IMR-90 (cell line): Measurements from ENCODE around the gene NEO1. TPM values are rescaled to one million over a fixed set of nuclear protein-coding genes. Genes with fewer than 3 reads are reported as not detected.

Experiments
- ATAC-seq: fragments of 200-7000 bp; cut with Tn5 transposase; 2 replicates; pipeline ENCODE4 v1.9.1; 2020; ENCODE audit warnings: low read depth, mild to moderate bottlenecking, moderate library complexity
- BruUV-seq: library from RNA; stranded (reverse); fragments of 400-500 nt; replicated peaks from 2 replicates; lab custom pipeline; 2021; lab: Mats Ljungman, UMichigan
- CTCF ChIA-PET: fragments of 300-600 bp; formaldehyde crosslinking; extraction: SDS; loops from one replicate; lab custom pipeline; 2021; ENCODE audit warnings: antibody characterized with exemption; lab: Yijun Ruan, JAX
- POLR2A ChIA-PET: fragments of 300-600 bp; sonication (Branson Sonifier 250); formaldehyde crosslinking; loops from one replicate; lab custom pipeline; 2022; ENCODE audit warnings: antibody characterized with exemption; ENCODE audit not compliant: unreplicated experiment; lab: Charles Lee
- DNase-seq: peaks from one replicate; pipeline ENCODE4 v3.0.0; 2013
- H2AFZ ChIP-seq: replicated peaks from 2 replicates; pipeline ENCODE3; 2013; ENCODE audit warnings: low read length, mild to moderate bottlenecking; ENCODE audit not compliant: poor library complexity
- H2AK5ac ChIP-seq: 2 replicates; pipeline ENCODE4 v1.6.1; 2013; ENCODE audit warnings: low read depth, low read length, inconsistent platforms
- H2AK9ac ChIP-seq: replicated peaks from 2 replicates; pipeline ENCODE3; 2013; ENCODE audit warnings: mild to moderate bottlenecking, low read depth, low read length, moderate library complexity; ENCODE audit not compliant: poor library complexity
- H2BK120ac ChIP-seq: 2 replicates; pipeline ENCODE4 v1.6.1; 2013; ENCODE audit warnings: low read depth, low read length, inconsistent platforms
- H2BK15ac ChIP-seq: 3 replicates; pipeline ENCODE4 v1.6.1; 2013; ENCODE audit warnings: low read depth, low read length, inconsistent platforms
- H2BK20ac ChIP-seq: 2 replicates; pipeline ENCODE4 v1.6.1; 2013; ENCODE audit warnings: low read depth, mild to moderate bottlenecking, inconsistent platforms, low read length, moderate library complexity
- H2BK5ac ChIP-seq: 2 replicates; pipeline ENCODE4 v1.6.1; 2013; ENCODE audit warnings: mild to moderate bottlenecking, low read depth, low read length, inconsistent platforms; ENCODE audit not compliant: poor library complexity, severe bottlenecking
- H3K14ac ChIP-seq: replicated peaks from 2 replicates; pipeline ENCODE4 v1.6.1; 2013; ENCODE audit warnings: low read depth, low read length, inconsistent platforms
- H3K18ac ChIP-seq: 2 replicates; pipeline ENCODE4 v1.6.1; 2013; ENCODE audit warnings: low read depth, low read length, control low read depth
- H3K23ac ChIP-seq: 2 replicates; pipeline ENCODE4 v1.6.1; 2013; ENCODE audit warnings: low read depth, low read length, inconsistent platforms
- H3K27ac ChIP-seq: 2 replicates; pipeline ENCODE4 v1.5.1; 2013; ENCODE audit warnings: mild to moderate bottlenecking, control low read depth, low read length; ENCODE audit not compliant: insufficient read depth
- H3K27me3 ChIP-seq: 2 replicates; pipeline ENCODE4 v1.6.1; 2013; ENCODE audit warnings: low read length; ENCODE audit not compliant: control insufficient read depth, insufficient read depth
- H3K36me3 ChIP-seq: 2 replicates; pipeline ENCODE4 v1.6.1; 2013; ENCODE audit warnings: low read length, mixed read lengths; ENCODE audit not compliant: control insufficient read depth, insufficient read depth
- H3K4ac ChIP-seq: 2 replicates; pipeline ENCODE4 v1.6.1; 2013; ENCODE audit warnings: low read depth, low read length, inconsistent platforms
- H3K4me1 ChIP-seq: 2 replicates; pipeline ENCODE4 v1.6.1; 2013; ENCODE audit warnings: low read length, mixed read lengths; ENCODE audit not compliant: control insufficient read depth, insufficient read depth
- H3K4me2 ChIP-seq: 2 replicates; pipeline ENCODE4 v1.6.1; 2013; ENCODE audit warnings: low read depth, mild to moderate bottlenecking, control low read depth, low read length, moderate library complexity
- H3K4me3 ChIP-seq: 2 replicates; pipeline ENCODE4 v1.5.1; 2013; ENCODE audit warnings: low read depth, mild to moderate bottlenecking, control low read depth, low read length, moderate library complexity; ENCODE audit not compliant: insufficient read depth
- H3K56ac ChIP-seq: 2 replicates; pipeline ENCODE4 v1.6.1; 2013; ENCODE audit warnings: low read length, inconsistent platforms; ENCODE audit not compliant: insufficient read depth; ENCODE audit errors: extremely low read depth
- H3K79me1 ChIP-seq, 2 experiments: 2 replicates each; pipeline ENCODE4 v1.6.1; 2013; ENCODE audit warnings: low read length in 2 of 2, inconsistent platforms in 1 of 2, low read depth in 1 of 2
- H3K9ac ChIP-seq: 2 replicates; pipeline ENCODE4 v1.6.1; 2013; ENCODE audit warnings: low read depth, low read length, control low read depth
- H3K9me1 ChIP-seq: 2 replicates; pipeline ENCODE4 v1.6.1; 2013; ENCODE audit warnings: low read length, inconsistent platforms; ENCODE audit not compliant: insufficient read depth
- H3K9me3 ChIP-seq: 2 replicates; pipeline ENCODE4 v1.6.1; 2013; ENCODE audit warnings: low read length; ENCODE audit not compliant: control insufficient read depth, insufficient read depth
- H4K20me1 ChIP-seq: 2 replicates; pipeline ENCODE4 v1.6.1; 2013; ENCODE audit warnings: low read length, inconsistent platforms; ENCODE audit not compliant: insufficient read depth
- H4K5ac ChIP-seq: 2 replicates; pipeline ENCODE4 v1.6.1; 2013; ENCODE audit warnings: mild to moderate bottlenecking, low read depth, low read length, control low read depth
- H4K8ac ChIP-seq, 2 experiments: 2 replicates each; pipeline ENCODE4 v1.6.1; 2013; ENCODE audit warnings: low read depth in 2 of 2, low read length in 2 of 2, control low read depth in 1 of 2, inconsistent platforms in 1 of 2
- H4K91ac ChIP-seq: 2 replicates; pipeline ENCODE4 v1.6.1; 2013; ENCODE audit warnings: low read depth, low read length, inconsistent platforms; ENCODE audit not compliant: insufficient read depth
- BHLHE40 ChIP-seq: fragments of 150-350 bp; IDR thresholded peaks from 2 replicates; pipeline ENCODE4 v1.6.1; 2016; ENCODE audit warnings: mild to moderate bottlenecking, low read depth, low read length
- CEBPB ChIP-seq: IDR thresholded peaks from 2 replicates; pipeline ENCODE4 v1.6.1; 2012; ENCODE audit warnings: low read depth, low read length, improper control_type of control experiment
- CHD1 ChIP-seq: IDR thresholded peaks from 2 replicates; pipeline ENCODE4 v1.6.1; 2012; ENCODE audit warnings: low read depth, low read length, improper control_type of control experiment
- FOS ChIP-seq: fragments of 150-350 bp; IDR thresholded peaks from 2 replicates; pipeline ENCODE4 v1.6.1; 2016; ENCODE audit warnings: low read depth, low read length
- MAFK ChIP-seq: IDR thresholded peaks from 2 replicates; pipeline ENCODE4 v1.6.1; 2012; ENCODE audit warnings: low read depth, low read length, improper control_type of control experiment
- MAZ ChIP-seq: IDR thresholded peaks from 2 replicates; pipeline ENCODE4 v1.6.1; 2012; ENCODE audit warnings: low read depth, mild to moderate bottlenecking, low read length, improper control_type of control experiment, moderate library complexity, borderline replicate concordance
- NFE2L2 ChIP-seq: fragments of 150-350 bp; IDR thresholded peaks from 2 replicates; pipeline ENCODE4 v1.6.1; 2016; ENCODE audit warnings: low read depth, mild to moderate bottlenecking, low read length
- POLR2A ChIP-seq: IDR thresholded peaks from 2 replicates; pipeline ENCODE4 v1.6.1; 2012; ENCODE audit warnings: mild to moderate bottlenecking, low read depth, low read length
- RAD21 ChIP-seq: IDR thresholded peaks from 2 replicates; pipeline ENCODE4 v1.6.1; 2012; ENCODE audit warnings: low read length, improper control_type of control experiment
- RFX5 ChIP-seq: IDR thresholded peaks from 2 replicates; pipeline ENCODE4 v1.8.0; 2012; ENCODE audit warnings: low read depth, mild to moderate bottlenecking, low read length, moderate library complexity
- SMC3 ChIP-seq: fragments of 150-350 bp; IDR thresholded peaks from 2 replicates; pipeline ENCODE4 v1.6.1; 2016; ENCODE audit warnings: low read depth, mild to moderate bottlenecking, antibody characterized with exemption, low read length, moderate library complexity
- WGBS, 2 experiments: methylation state at CpG; one replicate each; pipeline versions ENCODE4 v1.1.5 to v1.1.7; 2013; ENCODE audit warnings: missing lambda C conversion rate in 2 of 2; ENCODE audit not compliant: insufficient read length in 1 of 2; ENCODE audit errors: extremely low coverage in 2 of 2; 5-methylcytosine and 5-hydroxymethylcytosine counted together
- dilution Hi-C: fragments of 300-500 bp; cut with HindIII; formaldehyde crosslinking; loops from one replicate; pipeline ENCODE4 v1.14.3; 2018; ENCODE audit warnings: low sequenced_read_pairs; ENCODE audit not compliant: unreplicated experiment
- in situ Hi-C: fragments of 300-500 bp; cut with MboI; formaldehyde crosslinking; loops from 3 replicates; pipeline ENCODE4 v1.14.3; 2019; ENCODE audit warnings: low sequenced_read_pairs, inconsistent platforms, mixed read lengths
- intact Hi-C: fragments of 100-400 bp; cut with micrococcal nuclease; formaldehyde crosslinking; loops from 2 replicates; pipeline ENCODE4 v1.10.0; 2022
- polyA plus RNA-seq, 3 experiments: library from polyadenylated mRNA; depleted of rRNA; stranded (reverse); fragments of >200 nt; gene quantifications; 2 replicates each; pipeline ENCODE4 v1.2.3, GENCODE V29; 2012; ENCODE audit warnings: low replicate concordance in 1 of 3
- total RNA-seq: library from RNA; depleted of rRNA; stranded (reverse); fragments of >200 nt; gene quantifications from 2 replicates; pipeline ENCODE4 v1.2.3, GENCODE V29; 2012
- TF ChIP-seq, protein P1 (sequence below): fragments of 150-350 bp; IDR thresholded peaks from 2 replicates; pipeline ENCODE4 v1.6.1; 2016; ENCODE audit warnings: low read depth, mild to moderate bottlenecking, low read length, moderate library complexity, borderline replicate concordance
- TF ChIP-seq, protein P2 (sequence below): conservative IDR thresholded peaks from 2 replicates; pipeline ENCODE4 v1.5.1; 2012; ENCODE audit warnings: mild to moderate bottlenecking, low read depth, low read length, improper control_type of control experiment

Gene NEO1
- total and polyA plus RNA-seq, 2 of the 4 experiments (the other 2 are of a cell fraction): 16.3 to 18.5 TPM

DNA sequence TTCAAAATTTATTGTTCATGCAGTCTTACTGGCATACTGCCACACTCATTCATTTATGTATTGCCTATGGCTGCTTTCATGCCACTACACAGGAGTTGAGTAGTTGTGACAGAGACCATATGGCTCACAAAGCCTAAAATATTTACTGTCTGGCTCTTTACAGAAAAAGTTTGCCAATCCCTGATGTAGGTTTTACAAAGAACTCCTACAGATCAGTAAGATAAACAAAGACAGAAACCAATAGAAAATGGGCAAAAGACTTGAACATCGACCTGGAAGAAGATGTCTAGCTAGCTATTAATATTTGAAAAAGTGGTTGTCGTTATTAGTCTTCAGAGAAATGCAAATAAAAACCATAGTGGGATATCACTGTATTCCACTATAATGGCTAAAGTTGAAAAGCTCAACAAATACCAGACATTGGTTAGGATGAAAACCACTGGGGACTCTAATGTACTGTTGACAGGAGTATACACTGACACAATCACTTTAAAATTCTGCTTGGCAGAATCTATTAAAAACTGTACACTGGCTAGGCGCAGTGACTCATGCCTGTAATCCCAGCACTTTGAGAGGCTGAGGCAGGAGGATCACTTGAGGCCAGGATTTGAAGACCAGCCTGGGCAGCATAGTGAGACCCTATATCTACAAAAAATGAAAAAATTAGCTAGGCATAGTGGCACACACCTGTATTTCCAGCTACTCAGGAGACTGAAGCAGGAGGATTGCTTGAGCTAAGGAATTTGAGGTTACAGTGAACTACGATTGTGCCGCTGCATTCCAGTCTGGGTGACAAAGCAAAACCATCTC lies 87.7 kb downstream of the NEO1 start (continued):
- TF ChIP-seq MAFK: no peak

DNA sequence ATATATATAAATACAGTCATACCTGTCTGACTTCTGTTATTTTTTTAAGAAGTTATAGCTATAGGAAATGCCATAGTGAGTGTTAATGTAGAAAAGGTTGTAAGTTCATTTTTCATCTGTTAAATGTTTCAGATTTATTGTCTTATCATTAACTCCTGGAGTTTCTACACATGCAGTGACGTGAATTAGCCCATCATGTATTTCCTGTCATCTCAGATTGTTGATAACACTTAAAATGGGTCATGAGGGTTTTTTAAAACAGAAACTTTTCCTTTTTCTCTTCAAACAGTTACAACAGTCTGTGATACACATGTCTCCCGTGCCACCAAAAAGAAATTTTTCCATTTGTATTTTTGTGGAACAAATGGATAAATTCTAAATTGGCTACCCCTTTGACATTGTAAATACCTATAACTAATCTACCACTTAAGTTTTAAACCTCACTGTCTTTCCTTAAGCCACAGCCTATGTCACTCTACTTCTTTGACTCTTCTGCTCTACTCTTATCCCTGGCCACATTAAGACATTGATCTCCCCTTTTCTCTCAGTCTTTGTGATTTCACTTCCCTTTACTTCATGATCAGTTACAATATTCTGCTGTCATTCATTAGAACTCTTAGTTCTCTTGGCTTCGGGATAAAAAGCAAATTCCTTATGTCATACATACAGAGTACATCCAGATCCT lies 89.1 kb downstream of the NEO1 start:
- Histone ChIP-seq H3K79me1 (no peaks in the 10 kb centered on the region), H2AK9ac (no peak overlapping the region), H3K14ac (no peak overlapping the region), H3K9ac (no peak overlapping the region), H4K8ac (no peak overlapping the region), H3K9me3 (no peaks in the 10 kb centered on the region), H3K9me1 (no peaks in the 10 kb centered on the region), H2BK5ac (no peak overlapping the region), H3K23ac (no peak overlapping the region), H2AFZ (no peak overlapping the region), H2BK120ac (no peak overlapping the region), H3K18ac (no peak overlapping the region), H4K5ac (no peak overlapping the region), H3K56ac (no peak overlapping the region), H3K4me2 (no peak overlapping the region), H3K27ac (no peak overlapping the region), H3K36me3 (peaks cover 2% of the 10 kb centered on the region; the same call in 1 of the 2 replicates), H3K27me3 (no peaks in the 10 kb centered on the region), H2BK20ac (no peak overlapping the region), H2BK15ac (no peak overlapping the region), H4K20me1 (no peaks in the 10 kb centered on the region), H2AK5ac (no peak overlapping the region), H3K4me1 (no peaks in the 10 kb centered on the region), H4K91ac (no peak overlapping the region), H3K4me3 (no peak overlapping the region), H3K4ac (no peak overlapping the region)
- dilution Hi-C loops (no loop called here), in situ Hi-C loops (no loop called here), intact Hi-C loops (no loop called here)
- DNase-seq (no peak), ATAC-seq (no peak)
- ChIA-PET POLR2A (no interaction called here), CTCF (no interaction called here)
- BruUV-seq: no TSS peak
- 40% methylated on average over 1 of the region's 3 CpGs; no CpG with 5 or more reads in 1 of the 2 experiments for WGBS, 2 experiments
- no peak for TF ChIP-seq NFE2L2
- TF ChIP-seq, protein P1, sequence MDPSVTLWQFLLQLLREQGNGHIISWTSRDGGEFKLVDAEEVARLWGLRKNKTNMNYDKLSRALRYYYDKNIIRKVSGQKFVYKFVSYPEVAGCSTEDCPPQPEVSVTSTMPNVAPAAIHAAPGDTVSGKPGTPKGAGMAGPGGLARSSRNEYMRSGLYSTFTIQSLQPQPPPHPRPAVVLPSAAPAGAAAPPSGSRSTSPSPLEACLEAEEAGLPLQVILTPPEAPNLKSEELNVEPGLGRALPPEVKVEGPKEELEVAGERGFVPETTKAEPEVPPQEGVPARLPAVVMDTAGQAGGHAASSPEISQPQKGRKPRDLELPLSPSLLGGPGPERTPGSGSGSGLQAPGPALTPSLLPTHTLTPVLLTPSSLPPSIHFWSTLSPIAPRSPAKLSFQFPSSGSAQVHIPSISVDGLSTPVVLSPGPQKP: no peak
- no peak for TF ChIP-seq MAZ
- TF ChIP-seq, protein P2, sequence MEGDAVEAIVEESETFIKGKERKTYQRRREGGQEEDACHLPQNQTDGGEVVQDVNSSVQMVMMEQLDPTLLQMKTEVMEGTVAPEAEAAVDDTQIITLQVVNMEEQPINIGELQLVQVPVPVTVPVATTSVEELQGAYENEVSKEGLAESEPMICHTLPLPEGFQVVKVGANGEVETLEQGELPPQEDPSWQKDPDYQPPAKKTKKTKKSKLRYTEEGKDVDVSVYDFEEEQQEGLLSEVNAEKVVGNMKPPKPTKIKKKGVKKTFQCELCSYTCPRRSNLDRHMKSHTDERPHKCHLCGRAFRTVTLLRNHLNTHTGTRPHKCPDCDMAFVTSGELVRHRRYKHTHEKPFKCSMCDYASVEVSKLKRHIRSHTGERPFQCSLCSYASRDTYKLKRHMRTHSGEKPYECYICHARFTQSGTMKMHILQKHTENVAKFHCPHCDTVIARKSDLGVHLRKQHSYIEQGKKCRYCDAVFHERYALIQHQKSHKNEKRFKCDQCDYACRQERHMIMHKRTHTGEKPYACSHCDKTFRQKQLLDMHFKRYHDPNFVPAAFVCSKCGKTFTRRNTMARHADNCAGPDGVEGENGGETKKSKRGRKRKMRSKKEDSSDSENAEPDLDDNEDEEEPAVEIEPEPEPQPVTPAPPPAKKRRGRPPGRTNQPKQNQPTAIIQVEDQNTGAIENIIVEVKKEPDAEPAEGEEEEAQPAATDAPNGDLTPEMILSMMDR: no peak
- TF ChIP-seq MAFK: no peak
- no peak for TF ChIP-seq BHLHE40
- no peak for TF ChIP-seq CEBPB
- TF ChIP-seq FOS: no peak
- TF ChIP-seq POLR2A: no peak
- no peak for TF ChIP-seq RFX5
- TF ChIP-seq CHD1: no peak
- TF ChIP-seq SMC3: no peak
- TF ChIP-seq RAD21: no peak
